OCI-LY1 (cell line): ENCODE measurements around the gene PIK3C2B.

Source experiments
- CTCF ChIP-seq: fragments of 200-600 bp; sonication (generic), shearing (Covaris generic); IDR thresholded peaks from 2 replicates; pipeline ENCODE4 v1.5.1; 2017; ENCODE audit warnings: mild to moderate bottlenecking, antibody characterized with exemption, low read length, moderate library complexity, mixed read lengths
- EZH2 ChIP-seq: fragments of 200-600 bp; sonication (generic), shearing (Covaris generic); IDR thresholded peaks from 2 replicates; pipeline ENCODE4 v1.8.0; 2017; ENCODE audit warnings: borderline replicate concordance, mixed run types, mild to moderate bottlenecking, antibody characterized with exemption, low read length, moderate library complexity, mixed read lengths

GRCh38 chr1:204502241-204502640, 7.6 kb upstream of the PIK3C2B start:
- TF ChIP-seq CTCF = no peak
- TF ChIP-seq EZH2 = no peak
